Mucosa of rectum (tissue), 2 donors: ENCODE results near the gene VAMP5.
"Not testable (repeated sequence)": the region's sequence is repeated elsewhere in the genome, so short reads cannot be mapped to it uniquely, and the experiment has no call there.

ENCODE experiments used
- H3K27ac ChIP-seq, 2 donors: one replicate each; pipeline ENCODE4 v1.7.0; 2013; ENCODE audit warnings: inconsistent platforms in 2 of 2, low read depth in 2 of 2, low read length in 2 of 2
- H3K27me3 ChIP-seq, 2 donors: one replicate each; pipeline ENCODE4 v1.7.0; 2013; ENCODE audit warnings: low read length in 2 of 2; ENCODE audit not compliant: control insufficient read depth in 2 of 2, insufficient read depth in 2 of 2
- H3K36me3 ChIP-seq, 2 donors: one replicate each; pipeline ENCODE4 v1.7.0; 2013; ENCODE audit warnings: low read length in 2 of 2; ENCODE audit not compliant: control insufficient read depth in 2 of 2, insufficient read depth in 2 of 2
- H3K4me1 ChIP-seq, 2 donors: one replicate each; pipeline ENCODE4 v1.7.0; 2013; ENCODE audit warnings: low read length in 2 of 2, mild to moderate bottlenecking in 1 of 2; ENCODE audit not compliant: control insufficient read depth in 2 of 2, insufficient read depth in 2 of 2
- H3K4me3 ChIP-seq, 2 donors: one replicate each; pipeline ENCODE4 v1.7.0; 2013; ENCODE audit warnings: low read length in 2 of 2
- H3K9ac ChIP-seq, 2 donors: one replicate each; pipeline ENCODE4 v1.7.0; 2013; ENCODE audit warnings: low read length in 2 of 2, low read depth in 1 of 2, mild to moderate bottlenecking in 1 of 2
- H3K9me3 ChIP-seq, 2 donors: one replicate each; pipeline ENCODE4 v1.7.0; 2013; ENCODE audit warnings: low read length in 2 of 2; ENCODE audit not compliant: control insufficient read depth in 2 of 2
- donor health status: healthy.
- donor health status: Normal muscosa, but diverticular disease.

VAMP5 gene

GRCh38 chr2:85591563-85591962 lies 7.3 kb downstream of the VAMP5 start:
- H3K27ac ChIP-seq = peak overlapping the region; percentile 36 to 64
- no peaks in the 10 kb centered on the region for H3K27me3 ChIP-seq
- H3K9me3 ChIP-seq = no peaks in the 10 kb centered on the region
- H3K4me3 ChIP-seq = no peak overlapping the region
- H3K36me3 ChIP-seq = peaks cover 0 to under 1% of the 10 kb centered on the region in 2 donors
- peaks cover 15 to 31% of the 10 kb centered on the region in 2 donors for H3K4me1 ChIP-seq
- no peak overlapping the region for H3K9ac ChIP-seq

- H3K4me1 ChIP-seq = peaks cover 20 to 37% of the 10 kb centered on the region in 2 donors
- H3K9me3 ChIP-seq, H3K36me3 ChIP-seq, H3K27me3 ChIP-seq, H3K4me3 ChIP-seq, H3K27ac ChIP-seq, H3K9ac ChIP-seq: not testable (repeated sequence)
Measured at GRCh38 chr2:85592299-85592698, 8.1 kb downstream of the VAMP5 start.

GRCh38 chr2:85593023-85593422 lies 8.8 kb downstream of the VAMP5 start:
- peaks cover 10 to 11% of the 10 kb centered on the region in 2 donors for H3K36me3 ChIP-seq
- no peaks in the 10 kb centered on the region for H3K27me3 ChIP-seq
- H3K27ac ChIP-seq = no peak overlapping the region
- H3K9me3 ChIP-seq = no peaks in the 10 kb centered on the region
- peaks cover 20 to 37% of the 10 kb centered on the region in 2 donors for H3K4me1 ChIP-seq
- no peak overlapping the region for H3K9ac ChIP-seq
- no peak overlapping the region for H3K4me3 ChIP-seq

- peak overlapping the region; percentile 86 to 93 for H3K27ac ChIP-seq
- H3K4me1 ChIP-seq = peaks cover 20 to 37% of the 10 kb centered on the region in 2 donors
- H3K9me3 ChIP-seq = no peaks in the 10 kb centered on the region
- H3K9ac ChIP-seq = peak overlapping the region; percentile 84 to 99
- no peaks in the 10 kb centered on the region for H3K27me3 ChIP-seq
- peaks cover 17 to 21% of the 10 kb centered on the region in 2 donors for H3K36me3 ChIP-seq
- H3K4me3 ChIP-seq = peak overlapping the region; percentile 79 to 97
Measured at GRCh38 chr2:85594715-85595300, 10.6 kb downstream of the VAMP5 start.

- Histone ChIP-seq H3K36me3 (peaks cover 17 to 22% of the 10 kb centered on the region in 2 donors), H3K4me3 (peak within 1 kb of the TSS; percentile 79 to 97), H3K9me3 (no peaks in the 10 kb centered on the region), H3K4me1 (peaks cover 20 to 31% of the 10 kb centered on the region in 2 donors), H3K9ac (peak within 1 kb of the TSS; percentile 90 to 99), H3K27me3 (no peaks in the 10 kb centered on the region), H3K27ac (peak within 1 kb of the TSS; percentile 86 to 93)
Measured at GRCh38 chr2:85595301-85596025, 11.2 kb downstream of the VAMP5 start, which contains the start of gene RNF181. RNF181 (plus strand) TSS chr2:85595745; CDS start chr2:85595764, 19 bp downstream.

- Histone ChIP-seq H3K36me3 (peaks cover 17 to 22% of the 10 kb centered on the region in 2 donors), H3K27ac (peak overlapping the region; percentile 61 to 93), H3K27me3 (no peaks in the 10 kb centered on the region), H3K4me3 (peak overlapping the region; percentile 79 to 97), H3K9me3 (no peaks in the 10 kb centered on the region), H3K4me1 (peaks cover 21 to 28% of the 10 kb centered on the region in 2 donors), H3K9ac (peak overlapping the region; percentile 90 to 99)
Measured at GRCh38 chr2:85596026-85596333, 11.7 kb downstream of the VAMP5 start.

GRCh38 chr2:85596486-85597143 lies 12.4 kb downstream of the VAMP5 start:
- H3K27ac ChIP-seq = no peak overlapping the region
- H3K27me3 ChIP-seq = no peaks in the 10 kb centered on the region
- H3K9me3 ChIP-seq = no peaks in the 10 kb centered on the region
- H3K36me3 ChIP-seq = peaks cover 17 to 22% of the 10 kb centered on the region in 2 donors
- peak overlapping the region; percentile 90 to 99 for H3K9ac ChIP-seq
- H3K4me3 ChIP-seq = peak overlapping the region; percentile 79 to 97
- H3K4me1 ChIP-seq = peaks cover 23 to 24% of the 10 kb centered on the region in 2 donors

- Histone ChIP-seq H3K4me1 (peaks cover 27 to 28% of the 10 kb centered on the region in 2 donors), H3K9ac (no peak overlapping the region), H3K9me3 (no peaks in the 10 kb centered on the region), H3K36me3 (peaks cover 17 to 22% of the 10 kb centered on the region in 2 donors), H3K4me3 (peak overlapping the region in 1 of 2 donors; percentile 13), H3K27ac (no peak overlapping the region), H3K27me3 (no peaks in the 10 kb centered on the region)
Measured at GRCh38 chr2:85597241-85597640, 13.0 kb downstream of the VAMP5 start.

GRCh38 chr2:85598594-85599340 lies 14.5 kb downstream of the VAMP5 start:
- Histone ChIP-seq H3K9ac (no peak overlapping the region), H3K27ac (no peak overlapping the region), H3K4me3 (no peak overlapping the region)

More at GRCh38 chr2:85598594-85599340, 14.5 kb downstream of the VAMP5 start:
- Histone ChIP-seq H3K36me3 (peaks cover 17 to 22% of the 10 kb centered on the region in 2 donors), H3K9me3 (no peaks in the 10 kb centered on the region), H3K27me3 (no peaks in the 10 kb centered on the region), H3K4me1 (peaks cover 28% of the 10 kb centered on the region in 2 donors)
